ENCODE results near the gene TRNP1.

GRCh38 chr1:26959270-26959669 is 34.2 kb upstream of the TRNP1 start:
- no peak for TF ChIP-seq SUZ12 (IDR thresholded peaks at IDR 0.05; ENCODE audit: extremely low read depth, insufficient read depth, insufficient read length)
- TF ChIP-seq YY1 (IDR thresholded peaks at IDR 0.05; ENCODE audit: insufficient read depth, insufficient read length) = no peak
- no peak for TF ChIP-seq ZNF274 (IDR thresholded peaks at IDR 0.05; ENCODE audit: low read depth, low read length)
